Measurements from ENCODE around the gene CACNG4.

The CACNG4 gene

DNA sequence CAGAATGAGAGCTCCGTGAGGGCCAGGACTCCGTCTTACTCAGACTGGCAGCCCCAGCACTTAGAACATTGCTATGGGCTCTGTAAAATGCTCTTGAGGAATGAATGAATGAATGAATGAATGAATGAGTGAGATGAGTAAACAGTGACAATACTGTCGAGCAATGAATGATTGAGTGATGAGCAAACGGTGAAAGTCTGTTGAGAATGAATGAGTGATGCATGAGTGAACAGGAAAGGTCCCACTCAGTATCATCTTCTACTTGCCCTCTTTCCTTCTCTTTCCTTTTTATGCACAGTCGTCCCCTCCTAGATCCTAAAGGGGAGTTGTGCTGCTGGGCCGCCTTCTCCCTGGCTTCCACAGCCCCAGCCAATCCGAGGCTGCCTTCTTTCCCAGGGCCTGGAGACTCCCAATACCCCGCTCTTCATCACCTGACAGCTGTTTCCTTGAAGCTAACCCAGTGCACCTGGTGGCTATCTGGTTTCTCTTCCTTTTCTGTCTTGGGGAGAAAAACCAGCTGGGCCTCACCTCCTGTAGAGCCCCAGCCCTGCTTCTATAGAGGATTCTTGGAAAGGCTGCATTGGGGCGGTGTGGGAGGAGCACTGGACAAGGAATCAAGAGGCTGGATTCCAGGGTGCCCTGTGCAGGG, 47.1 kb downstream of the CACNG4 start:
- H3K27me3 ChIP-seq, result no peaks in the 10 kb centered on the region
- H3K36me3 ChIP-seq, result no peaks in the 10 kb centered on the region
- TF ChIP-seq, protein P1, sequence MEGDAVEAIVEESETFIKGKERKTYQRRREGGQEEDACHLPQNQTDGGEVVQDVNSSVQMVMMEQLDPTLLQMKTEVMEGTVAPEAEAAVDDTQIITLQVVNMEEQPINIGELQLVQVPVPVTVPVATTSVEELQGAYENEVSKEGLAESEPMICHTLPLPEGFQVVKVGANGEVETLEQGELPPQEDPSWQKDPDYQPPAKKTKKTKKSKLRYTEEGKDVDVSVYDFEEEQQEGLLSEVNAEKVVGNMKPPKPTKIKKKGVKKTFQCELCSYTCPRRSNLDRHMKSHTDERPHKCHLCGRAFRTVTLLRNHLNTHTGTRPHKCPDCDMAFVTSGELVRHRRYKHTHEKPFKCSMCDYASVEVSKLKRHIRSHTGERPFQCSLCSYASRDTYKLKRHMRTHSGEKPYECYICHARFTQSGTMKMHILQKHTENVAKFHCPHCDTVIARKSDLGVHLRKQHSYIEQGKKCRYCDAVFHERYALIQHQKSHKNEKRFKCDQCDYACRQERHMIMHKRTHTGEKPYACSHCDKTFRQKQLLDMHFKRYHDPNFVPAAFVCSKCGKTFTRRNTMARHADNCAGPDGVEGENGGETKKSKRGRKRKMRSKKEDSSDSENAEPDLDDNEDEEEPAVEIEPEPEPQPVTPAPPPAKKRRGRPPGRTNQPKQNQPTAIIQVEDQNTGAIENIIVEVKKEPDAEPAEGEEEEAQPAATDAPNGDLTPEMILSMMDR (IDR thresholded peaks at IDR 0.05), result no peak
- no peaks in the 10 kb centered on the region for H3K9me3 ChIP-seq
- H3K27ac ChIP-seq, result no peak overlapping the region
- no peaks in the 10 kb centered on the region for H3K4me1 ChIP-seq (ENCODE audit: control insufficient read depth in 1 of 2, insufficient read depth in 1 of 2, low read depth in 1 of 2, low read length in 1 of 2)
- H3K4me3 ChIP-seq (ENCODE audit: low read depth in 1 of 2, low read length in 1 of 2), result no peak overlapping the region

DNA sequence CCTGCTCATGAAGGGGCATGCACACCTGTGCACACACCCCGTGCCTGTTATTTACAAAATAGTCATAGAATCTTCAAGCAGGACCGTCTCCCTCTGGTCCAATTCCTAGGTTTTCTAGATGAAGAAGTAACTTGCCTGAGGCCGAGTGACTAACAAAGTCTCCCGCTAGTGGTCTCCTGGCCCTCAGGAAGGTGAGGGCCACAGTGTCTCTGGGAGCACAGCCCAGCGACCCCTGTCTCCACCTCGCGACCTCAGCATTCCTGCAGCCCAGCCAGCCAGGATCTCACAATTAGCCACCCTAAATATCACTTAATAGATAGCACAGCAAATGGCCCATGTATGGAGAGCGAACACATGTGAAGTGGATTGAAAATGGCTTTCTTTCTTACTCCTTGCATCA, 49.4 kb downstream of the CACNG4 start:
- no peaks in the 10 kb centered on the region for H3K36me3 ChIP-seq
- TF ChIP-seq, protein P1 (IDR thresholded peaks at IDR 0.05), result no peak
- no peaks in the 10 kb centered on the region for H3K27me3 ChIP-seq
- H3K4me3 ChIP-seq (ENCODE audit: low read depth in 1 of 2, low read length in 1 of 2), result no peak overlapping the region
- no peak overlapping the region for H3K27ac ChIP-seq
- no peaks in the 10 kb centered on the region for H3K9me3 ChIP-seq
- no peaks in the 10 kb centered on the region for H3K4me1 ChIP-seq (ENCODE audit: control insufficient read depth in 1 of 2, insufficient read depth in 1 of 2, low read depth in 1 of 2, low read length in 1 of 2)

DNA sequence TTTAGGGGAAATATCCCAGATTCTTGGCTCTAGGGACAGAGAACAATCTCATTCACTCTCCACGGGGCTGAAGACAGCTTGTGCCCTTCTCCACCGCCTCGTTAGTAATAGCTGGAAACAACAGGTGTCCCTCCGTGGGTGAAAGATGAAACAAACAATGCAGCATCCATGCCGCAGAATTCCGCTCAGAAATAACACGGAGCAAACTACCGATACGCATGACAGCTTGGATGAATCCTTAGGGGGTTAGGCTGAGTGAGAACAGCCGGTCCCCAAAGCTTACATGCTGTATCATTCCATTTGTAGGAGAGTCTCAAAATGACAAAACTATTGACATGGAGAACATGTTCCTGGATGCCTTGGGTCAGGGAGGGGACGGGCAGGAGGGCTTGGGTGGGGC, 50.5 kb downstream of the CACNG4 start:
- no peaks in the 10 kb centered on the region for H3K4me1 ChIP-seq (ENCODE audit: control insufficient read depth in 1 of 2, insufficient read depth in 1 of 2, low read depth in 1 of 2, low read length in 1 of 2)
- H3K36me3 ChIP-seq, result no peaks in the 10 kb centered on the region
- H3K27ac ChIP-seq, result no peak overlapping the region
- no peak overlapping the region for H3K4me3 ChIP-seq (ENCODE audit: low read depth in 1 of 2, low read length in 1 of 2)
- no peaks in the 10 kb centered on the region for H3K9me3 ChIP-seq
- TF ChIP-seq, protein P1 (IDR thresholded peaks at IDR 0.05), result no peak
- no peaks in the 10 kb centered on the region for H3K27me3 ChIP-seq

DNA sequence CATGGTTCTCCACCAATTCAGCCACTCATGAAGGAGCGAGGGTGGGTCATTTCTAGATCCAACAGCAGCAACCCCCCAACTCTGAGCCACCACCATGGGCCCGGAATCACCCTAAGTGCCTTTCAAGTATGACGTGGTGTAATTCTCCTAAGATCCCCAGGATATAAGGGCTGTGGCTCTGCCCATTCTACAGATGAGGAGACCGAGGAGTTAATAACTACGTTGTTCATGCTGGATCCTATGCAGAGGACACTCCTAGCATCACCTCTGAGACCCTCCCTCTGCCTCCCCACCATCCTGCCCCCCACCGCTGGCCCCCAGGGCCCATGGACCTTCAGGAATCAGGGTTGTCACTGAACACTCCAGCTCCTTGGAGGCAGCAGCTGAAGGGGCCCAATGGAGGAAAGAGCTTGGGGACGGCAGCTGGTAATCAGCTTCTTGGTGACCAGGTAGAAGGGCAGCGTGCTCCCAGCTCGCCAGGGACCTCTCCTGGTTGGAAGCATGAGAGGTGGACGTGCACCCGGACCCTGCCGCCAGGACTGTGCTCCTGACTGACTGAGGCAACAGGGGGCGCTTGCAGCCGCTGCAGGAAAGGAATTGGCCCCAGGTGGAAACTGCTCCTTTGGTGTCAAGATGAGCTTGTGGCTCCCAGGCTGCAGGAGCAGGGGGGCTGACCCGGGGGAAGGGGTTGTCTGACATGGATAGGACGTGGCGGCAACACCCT, 51.7 kb downstream of the CACNG4 start:
- H3K27ac ChIP-seq, result no peak overlapping the region
- H3K36me3 ChIP-seq, result no peaks in the 10 kb centered on the region
- no peaks in the 10 kb centered on the region for H3K9me3 ChIP-seq
- no peak overlapping the region for H3K4me3 ChIP-seq (ENCODE audit: low read depth in 1 of 2, low read length in 1 of 2)
- H3K4me1 ChIP-seq (ENCODE audit: control insufficient read depth in 1 of 2, insufficient read depth in 1 of 2, low read depth in 1 of 2, low read length in 1 of 2), result no peaks in the 10 kb centered on the region
- TF ChIP-seq, protein P1 (IDR thresholded peaks at IDR 0.05), result no peak
- no peaks in the 10 kb centered on the region for H3K27me3 ChIP-seq

DNA sequence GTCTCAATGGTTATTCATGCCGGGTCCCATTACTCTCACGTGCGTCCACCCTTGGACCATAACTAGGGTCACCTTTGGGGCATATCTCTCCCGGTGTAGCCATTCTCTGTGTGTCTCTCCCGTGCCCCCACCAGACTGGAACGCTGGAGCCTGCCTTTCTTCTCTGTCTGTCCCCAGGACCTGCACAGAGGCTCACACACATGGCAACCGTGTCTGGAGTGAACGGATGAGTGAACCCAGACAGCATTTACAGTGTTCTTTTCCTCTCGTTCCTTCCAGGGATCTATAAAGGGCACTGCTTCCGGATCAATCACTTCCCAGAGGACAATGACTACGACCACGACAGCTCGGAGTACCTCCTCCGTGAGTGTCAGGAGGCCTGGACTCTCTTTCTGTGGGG, 53.4 kb downstream of the CACNG4 start:
- Histone ChIP-seq H3K27ac (no peak overlapping the region), H3K4me3 (ENCODE audit: low read depth in 1 of 2, low read length in 1 of 2) (no peak overlapping the region), H3K4me1 (ENCODE audit: control insufficient read depth in 1 of 2, insufficient read depth in 1 of 2, low read depth in 1 of 2, low read length in 1 of 2) (no peaks in the 10 kb centered on the region), H3K27me3 (no peaks in the 10 kb centered on the region), H3K9me3 (no peaks in the 10 kb centered on the region), H3K36me3 (no peaks in the 10 kb centered on the region)
- TF ChIP-seq, protein P1 (IDR thresholded peaks at IDR 0.05), result no peak
